Esophagus squamous epithelium (tissue), 5 donors: Measurements from ENCODE around the gene TEX264. TPM values are rescaled to one million over a fixed set of nuclear protein-coding genes. Genes with fewer than 3 reads are reported as not detected.
A peak's percentile ranks its signal among the peaks of the same experiment; 100 is the strongest.

Experiments used
- DNase-seq: peaks from one replicate; lab custom pipeline; 2025; lab: John Stamatoyannopoulos, UW
- H3K27ac ChIP-seq, 4 donors: fragments of 200-600 bp; sonication (generic); one replicate each; pipeline ENCODE4 v1.5.1; 2016 to 2019; ENCODE audit warnings: mild to moderate bottlenecking in 1 of 4
- H3K27me3 ChIP-seq, 4 donors: fragments of 200-600 bp; sonication (generic); 1 replicate in 3 of 4; 2 replicates in 1 of 4; pipeline versions ENCODE4 v1.5.1 to v1.6.0; 2017 to 2021; ENCODE audit warnings: antibody characterized with exemption in 1 of 4
- H3K36me3 ChIP-seq, 3 donors: fragments of 200-600 bp; sonication (generic); one replicate each; pipeline ENCODE4 v1.5.1; 2016 to 2019
- H3K4me1 ChIP-seq, 3 donors: fragments of 200-600 bp; sonication (generic); one replicate each; pipeline ENCODE4 v1.5.1; 2017 to 2019
- H3K4me3 ChIP-seq, 4 donors: fragments of 200-600 bp; sonication (generic); 1 replicate in 3 of 4; 2 replicates in 1 of 4; pipeline ENCODE4 v1.5.1; 2016 to 2019; ENCODE audit warnings: mild to moderate bottlenecking in 2 of 4, moderate library complexity in 1 of 4
- H3K9me3 ChIP-seq, 3 donors: fragments of 200-600 bp; sonication (generic); one replicate each; pipeline ENCODE4 v1.5.1; 2016 to 2019
- CTCF ChIP-seq, 6 experiments: fragments of 450-650 bp in 4 of 6; fragments of 200-600 bp in 2 of 6; sonication (generic) in 2 of 6; IDR thresholded peaks; one replicate each; pipeline ENCODE4 v1.5.1; 2016 to 2019; ENCODE audit warnings: antibody characterized with exemption in 6 of 6, mild to moderate bottlenecking in 4 of 6, moderate library complexity in 4 of 6
- POLR2A ChIP-seq, 4 donors: fragments of 450-650 bp; IDR thresholded peaks; one replicate each; pipeline ENCODE4 v1.6.1; 2017; ENCODE audit warnings: antibody characterized with exemption in 4 of 4, mild to moderate bottlenecking in 4 of 4, moderate library complexity in 3 of 4
- WGBS, 2 donors: methylation state at CpG; one replicate each; pipeline ENCODE4 v1.1.5; 2018; 5-methylcytosine and 5-hydroxymethylcytosine counted together
- intact Hi-C: fragments of 100-400 bp; cut with DNase I; formaldehyde crosslinking; loops from one replicate; pipeline ENCODE4 v1.15.0; 2022
- total RNA-seq, 4 donors: library from RNA; depleted of rRNA; stranded (reverse); fragments of >200 nt; gene quantifications; one replicate each; pipeline ENCODE4 v1.1.0, GENCODE V29; 2016
- donor health status: DM: yes; HTN: yes; CAD: no.

The TEX264 gene
- total RNA-seq, 4 donors from 2014 or later = 39.9 to 65.0 (median 57.3) TPM

GRCh38 chr3:51670053-51670822, 814 bp upstream of the TEX264 start:
- H3K27ac ChIP-seq = peak overlapping the region; percentile 90 to 98 (median 94)
- no peak for DNase-seq
- peaks cover 0 to 18% (median 0%) of the 10 kb centered on the region in 3 donors for H3K36me3 ChIP-seq
- H3K9me3 ChIP-seq = no peaks in the 10 kb centered on the region
- peak overlapping the region; percentile 65 to 99 (median 83) for H3K4me3 ChIP-seq
- H3K4me1 ChIP-seq = peaks cover 42 to 61% (median 43%) of the 10 kb centered on the region in 3 donors
- H3K27me3 ChIP-seq = no peaks in the 10 kb centered on the region
- no peak for TF ChIP-seq CTCF (IDR thresholded peaks at IDR 0.05)
- intact Hi-C loops = no loop called here
- 35 to 50% methylated on average over 1 to 15 of the region's 15 CpGs for WGBS, 2 donors

DNA sequence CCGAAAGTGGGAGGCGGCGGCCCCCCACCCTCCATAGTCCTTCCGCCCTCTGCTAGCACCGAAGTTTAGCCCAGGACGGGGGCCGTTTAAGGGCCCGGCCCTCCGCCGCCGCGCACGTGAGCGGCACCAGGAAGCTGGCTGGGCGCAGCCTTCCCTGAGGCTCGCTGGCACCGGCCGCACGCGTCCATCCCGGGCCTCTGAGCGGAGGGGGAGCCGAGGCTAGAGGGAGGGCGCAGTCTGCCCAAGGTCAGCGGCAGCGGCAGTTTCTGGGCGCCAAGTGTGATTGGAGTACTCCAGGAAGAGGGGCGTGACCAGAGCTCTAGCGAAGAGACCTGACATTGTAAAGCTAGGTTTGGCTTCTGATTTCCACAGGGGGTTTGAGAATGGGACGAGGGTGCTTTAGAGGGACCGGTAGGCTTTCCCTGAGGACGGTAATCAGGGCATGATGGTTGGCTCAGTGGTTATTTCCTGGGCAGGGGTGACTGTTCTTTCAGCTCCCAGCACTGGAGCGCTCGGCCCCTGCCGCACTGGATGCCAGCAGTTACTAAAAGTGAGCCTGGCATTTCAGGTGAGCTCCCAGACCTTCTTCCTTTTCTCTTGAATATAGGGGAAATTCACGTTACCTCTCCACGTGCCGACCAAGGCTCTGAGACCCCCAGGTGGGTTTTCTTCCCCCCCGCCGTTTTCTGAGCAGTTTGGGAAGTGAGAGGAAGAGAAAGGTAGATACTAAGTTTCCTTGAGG, 853 bp downstream of the TEX264 start:
- H3K27ac ChIP-seq = peak overlapping the region; percentile 90 to 98 (median 94)
- no peak for DNase-seq
- H3K4me1 ChIP-seq = peaks cover 45 to 78% (median 46%) of the 10 kb centered on the region in 3 donors
- no peaks in the 10 kb centered on the region for H3K27me3 ChIP-seq
- intact Hi-C loops = no loop called here
- TF ChIP-seq POLR2A (IDR thresholded peaks at IDR 0.05) (peak in 1 of 4 donors; percentile 9), CTCF (IDR thresholded peaks at IDR 0.05) (no peak)
- H3K4me3 ChIP-seq = peak overlapping the region; percentile 65 to 99 (median 83)
- no peaks in the 10 kb centered on the region for H3K9me3 ChIP-seq
- peaks cover 0 to 29% (median 0%) of the 10 kb centered on the region in 3 donors for H3K36me3 ChIP-seq
- WGBS, 2 donors = 3 to 12% methylated on average over 14 to 15 of the region's 40 CpGs

DNA sequence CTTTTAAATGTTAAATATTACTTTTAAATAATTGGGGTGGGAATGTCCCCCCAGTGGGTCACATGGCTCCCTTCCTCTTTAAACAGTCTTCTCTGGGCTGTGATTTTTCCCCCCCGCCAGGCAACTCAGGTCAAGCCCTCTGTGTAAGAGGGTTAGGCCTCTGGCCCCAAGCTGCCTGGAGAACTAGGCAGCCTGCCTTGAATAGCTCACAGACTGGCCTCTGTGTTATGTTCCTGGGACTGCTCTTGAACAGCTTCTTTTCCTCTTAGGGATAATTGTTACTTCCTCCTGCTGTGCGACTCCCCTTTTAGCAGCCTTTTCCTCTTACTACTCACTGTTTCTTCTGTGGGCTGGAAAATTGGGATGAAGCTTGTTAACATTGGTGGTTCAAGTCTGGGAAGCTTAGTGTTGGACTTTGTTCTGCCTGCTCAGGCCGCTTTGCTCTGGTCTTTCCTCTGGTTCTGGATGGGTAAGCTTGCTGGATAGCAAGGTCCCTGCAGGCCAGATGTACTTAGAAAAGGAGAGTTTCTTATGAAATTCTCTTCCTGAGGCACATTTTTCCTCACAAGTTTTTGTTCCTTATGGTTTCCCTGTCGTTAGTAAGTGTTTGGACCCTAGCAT, 2.2 kb downstream of the TEX264 start:
- H3K27ac ChIP-seq = peak overlapping the region in 3 of 4 donors; percentile 28 to 98 (median 61)
- intact Hi-C loops = no loop called here

DNA sequence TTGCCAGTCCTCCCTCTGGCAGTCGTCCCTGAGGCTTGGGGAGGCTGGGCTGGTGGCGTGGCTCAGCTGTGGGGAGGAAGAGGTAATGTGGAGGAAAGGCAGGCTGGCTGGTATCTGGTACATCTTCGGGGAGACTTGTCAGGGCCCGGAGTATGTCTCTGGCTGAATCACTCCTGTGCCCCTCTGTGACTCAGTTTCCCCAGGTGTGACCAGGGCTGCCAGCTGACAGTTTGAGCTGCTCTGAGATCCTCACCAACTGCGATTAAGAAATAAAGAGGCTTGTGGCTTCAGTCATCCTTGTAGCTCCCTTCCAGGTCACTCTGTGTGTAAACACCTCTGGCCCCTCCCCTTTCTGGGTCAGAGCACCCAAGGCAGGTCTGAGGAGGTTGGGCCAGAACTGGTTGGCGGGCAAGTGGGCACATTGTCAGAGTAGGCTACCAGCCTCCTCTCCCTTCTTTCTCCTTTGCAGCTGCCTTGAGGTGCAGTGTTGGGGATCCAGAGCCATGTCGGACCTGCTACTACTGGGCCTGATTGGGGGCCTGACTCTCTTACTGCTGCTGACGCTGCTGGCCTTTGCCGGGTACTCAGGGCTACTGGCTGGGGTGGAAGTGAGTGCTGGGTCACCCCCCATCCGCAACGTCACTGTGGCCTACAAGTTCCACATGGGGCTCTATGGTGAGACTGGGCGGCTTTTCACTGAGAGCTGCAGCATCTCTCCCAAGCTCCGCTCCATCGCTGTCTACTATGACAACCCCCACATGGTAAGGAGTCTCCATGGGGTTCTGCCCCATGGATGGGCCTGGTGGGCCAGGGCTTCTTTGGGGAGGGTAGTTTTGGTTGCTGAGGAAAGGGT, 3.0 kb downstream of the TEX264 start:
- TF ChIP-seq CTCF (IDR thresholded peaks at IDR 0.05) (no peak), POLR2A (IDR thresholded peaks at IDR 0.05) (no peak)
- no peaks in the 10 kb centered on the region for H3K9me3 ChIP-seq
- H3K36me3 ChIP-seq = peaks cover 0 to 51% (median 0%) of the 10 kb centered on the region in 3 donors
- H3K27me3 ChIP-seq = no peaks in the 10 kb centered on the region
- peaks cover 45 to 92% (median 56%) of the 10 kb centered on the region in 3 donors for H3K4me1 ChIP-seq
- peak overlapping the region; percentile 42 to 98 (median 58) for H3K27ac ChIP-seq
- 80 to 85% methylated on average over 8 to 14 of the region's 14 CpGs for WGBS, 2 donors
- no peak overlapping the region for H3K4me3 ChIP-seq
- DNase-seq = no peak
- intact Hi-C loops = no loop called here

More for the DNA sequence above, 2.2 kb downstream of the TEX264 start:
- Histone ChIP-seq H3K4me1 (peaks cover 45 to 92% (median 51%) of the 10 kb centered on the region in 3 donors), H3K27me3 (no peaks in the 10 kb centered on the region), H3K9me3 (no peaks in the 10 kb centered on the region), H3K36me3 (peaks cover 0 to 43% (median 0%) of the 10 kb centered on the region in 3 donors), H3K4me3 (no peak overlapping the region)
- no peak for DNase-seq
- TF ChIP-seq CTCF (IDR thresholded peaks at IDR 0.05) (no peak), POLR2A (IDR thresholded peaks at IDR 0.05) (no peak)
- WGBS, 2 donors = 74% methylated on average over 4 of the region's 4 CpGs
